HG02759 (cell line): ENCODE measurements around the gene DBH.

ENCODE experiments used
- ATAC-seq: cut with Tn5 transposase; IDR thresholded peaks from one replicate; pipeline ENCODE4 v1.9.1; 2021; ENCODE audit warnings: mild to moderate bottlenecking, moderate library complexity; ENCODE audit not compliant: unreplicated experiment

The DBH gene

GRCh38 chr9:133635533-133636531 lies at the start of gene DBH:
TSS of gene DBH (plus strand) at chr9:133636363. CDS start at chr9:133636372, 9 bp downstream.
- ATAC-seq: no peak

GRCh38 chr9:133587051-133587450 lies 49.1 kb upstream of the DBH start:
- no peak for ATAC-seq

- ATAC-seq: no peak
Observed at GRCh38 chr9:133587466-133587865, 48.7 kb upstream of the DBH start.

DNA sequence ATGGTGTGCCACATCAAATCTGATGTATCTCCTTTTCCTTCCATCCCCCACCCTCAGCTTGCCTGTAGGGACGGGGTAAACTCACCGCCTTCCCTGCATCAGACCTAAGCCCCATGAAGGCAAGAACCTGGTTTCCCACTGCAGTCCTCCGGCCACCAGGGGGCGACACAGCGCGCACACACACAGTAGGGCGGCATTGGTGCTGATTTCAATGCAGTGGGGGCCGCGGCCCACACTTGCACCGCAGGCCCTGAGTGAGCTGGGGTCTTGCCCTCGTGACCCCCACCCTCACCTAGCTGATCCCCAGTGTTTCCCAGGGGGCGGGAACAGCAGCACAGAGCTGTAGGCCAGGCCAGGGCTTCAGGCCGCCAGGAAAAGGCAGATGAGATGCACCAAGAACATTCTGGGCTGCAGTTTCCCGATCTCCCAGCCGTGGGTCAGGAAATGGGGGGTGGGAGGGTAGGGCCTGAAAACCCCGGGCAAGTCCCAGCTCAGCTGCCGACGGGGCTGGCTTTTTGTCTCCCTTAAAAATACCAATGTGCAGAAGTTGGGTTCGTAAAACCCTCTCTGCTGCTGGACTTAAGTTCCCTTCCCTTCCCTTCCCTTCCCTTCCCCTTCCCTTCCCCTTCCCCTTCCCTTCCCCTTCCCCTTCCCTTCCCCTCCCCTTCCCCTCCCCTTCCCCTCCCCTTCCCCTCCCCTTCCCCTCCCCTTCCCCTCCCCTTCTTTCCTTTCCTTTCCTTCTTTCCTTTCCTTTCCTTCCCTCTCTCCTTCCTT lies 46.5 kb upstream of the DBH start:
- ATAC-seq: no peak

DNA sequence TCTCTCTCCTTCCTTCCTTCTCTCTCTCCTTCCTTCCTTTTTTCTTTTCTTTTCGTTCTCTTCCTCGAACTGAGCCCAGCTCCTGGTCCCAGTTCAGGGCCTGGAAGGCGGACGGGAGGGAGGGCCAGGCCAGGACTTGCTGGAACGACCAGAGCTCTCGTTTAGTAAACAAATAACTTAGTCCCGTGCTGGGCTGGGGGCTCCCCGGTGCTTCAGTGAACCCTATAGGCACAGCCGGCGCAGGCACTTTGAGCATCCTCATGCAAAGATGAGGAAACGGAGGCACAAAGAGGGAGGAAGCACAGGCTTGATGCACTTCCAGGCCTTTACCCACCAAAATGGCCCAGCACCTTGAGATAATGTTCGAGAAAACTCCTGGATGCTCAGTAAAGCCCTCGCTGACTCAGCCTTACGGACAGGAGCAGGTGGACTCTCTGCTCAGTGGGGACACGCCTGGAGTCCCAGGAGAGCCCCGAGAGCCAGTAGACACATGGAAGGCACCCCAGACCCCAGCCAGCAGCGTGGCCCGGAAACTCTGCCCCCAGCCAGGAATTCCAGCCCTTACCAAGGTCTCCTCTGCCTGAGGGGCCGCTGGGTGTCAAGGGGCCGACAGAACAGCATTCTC lies 45.8 kb upstream of the DBH start:
- ATAC-seq: no peak

DNA sequence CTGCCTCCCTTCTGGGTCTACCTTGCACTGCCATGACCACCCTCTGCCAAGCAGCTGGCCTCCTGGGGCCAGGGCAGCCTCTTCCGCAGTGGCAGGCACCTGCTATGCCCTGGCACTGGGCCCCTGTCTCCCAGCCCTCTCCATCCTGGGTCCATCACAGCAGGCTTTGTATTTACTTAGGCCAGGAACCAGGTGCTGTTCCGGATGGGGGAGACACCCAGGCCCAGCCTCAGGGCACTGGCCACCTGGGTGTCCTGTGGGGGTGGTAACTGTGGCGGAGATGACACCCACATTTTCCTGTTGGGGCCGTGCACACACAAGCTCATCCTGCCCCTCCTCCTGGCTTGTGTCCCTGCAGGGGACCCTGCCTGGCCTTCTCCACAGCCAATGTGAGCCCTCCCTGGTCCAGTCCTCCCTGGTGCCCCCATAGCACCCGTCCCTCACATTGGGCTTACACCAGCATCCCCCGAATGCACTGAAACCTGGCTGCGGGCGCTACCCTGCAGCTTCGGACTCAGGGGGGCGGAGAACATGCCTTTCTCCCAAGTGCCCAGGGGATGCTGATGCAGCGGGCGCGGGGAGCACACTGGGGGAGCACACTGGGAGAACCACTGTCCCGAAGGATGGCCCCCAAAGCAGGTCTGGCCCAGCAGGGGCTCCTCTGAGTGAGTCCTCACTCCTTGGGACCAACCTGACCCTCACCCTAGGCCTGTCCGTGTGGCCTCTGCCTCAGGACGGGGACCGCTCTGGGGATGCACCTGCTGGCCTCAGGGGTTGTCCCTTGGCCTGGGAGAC lies 44.9 kb upstream of the DBH start:
- ATAC-seq: no peak

DNA sequence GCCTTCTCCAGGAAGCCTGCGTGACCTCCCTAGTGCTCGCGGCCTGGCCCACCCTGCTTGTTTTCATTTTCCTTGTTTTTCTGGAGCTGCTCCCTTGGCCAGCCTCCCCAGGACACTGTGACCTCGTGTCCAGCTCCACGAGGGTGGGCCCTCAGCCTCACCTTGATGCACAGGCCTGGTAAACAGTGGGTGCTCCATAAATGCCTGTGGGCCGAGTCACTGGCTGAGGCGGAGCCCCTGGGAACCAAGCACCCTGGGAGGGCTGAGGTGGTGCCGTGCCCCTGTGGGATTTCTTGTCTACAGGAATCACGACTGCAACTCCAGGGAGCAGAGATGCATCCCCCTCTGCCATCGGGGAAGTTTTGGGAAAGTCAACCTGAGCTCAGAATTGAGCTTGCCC lies 44.2 kb upstream of the DBH start:
- no peak for ATAC-seq

DNA sequence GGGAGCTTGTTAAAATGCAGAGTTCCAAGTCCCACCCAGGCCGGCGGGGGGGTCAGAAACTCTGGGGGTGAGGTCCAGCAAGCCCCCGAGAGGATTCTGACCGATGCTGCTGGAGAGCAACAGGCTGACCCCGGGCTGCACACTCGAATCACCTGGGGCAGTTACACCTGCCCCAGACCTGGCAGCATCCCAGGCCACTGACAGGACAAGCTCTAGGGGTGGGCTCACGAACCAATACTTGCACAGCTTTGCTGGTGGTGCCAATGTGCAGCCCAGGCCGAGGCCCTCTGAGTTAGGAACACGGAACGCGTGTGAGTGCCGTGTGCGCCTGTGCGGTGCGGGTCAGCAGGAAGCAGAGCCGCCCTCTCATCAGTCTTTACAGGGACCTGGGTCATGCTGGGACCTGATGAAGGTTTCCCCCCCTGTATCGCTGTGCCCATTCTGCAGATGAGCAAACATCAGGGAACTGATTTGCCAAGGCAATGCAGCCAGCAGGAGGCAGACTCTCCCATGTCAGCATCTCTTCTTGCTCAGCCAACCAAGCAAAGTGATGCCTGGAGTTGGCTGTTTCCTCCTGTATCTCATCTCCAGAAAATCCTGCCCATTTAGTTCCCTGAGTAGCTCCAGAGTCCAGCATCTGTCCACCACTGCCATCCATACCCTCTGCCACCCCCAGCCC lies 43.3 kb upstream of the DBH start:
- ATAC-seq: no peak

DNA sequence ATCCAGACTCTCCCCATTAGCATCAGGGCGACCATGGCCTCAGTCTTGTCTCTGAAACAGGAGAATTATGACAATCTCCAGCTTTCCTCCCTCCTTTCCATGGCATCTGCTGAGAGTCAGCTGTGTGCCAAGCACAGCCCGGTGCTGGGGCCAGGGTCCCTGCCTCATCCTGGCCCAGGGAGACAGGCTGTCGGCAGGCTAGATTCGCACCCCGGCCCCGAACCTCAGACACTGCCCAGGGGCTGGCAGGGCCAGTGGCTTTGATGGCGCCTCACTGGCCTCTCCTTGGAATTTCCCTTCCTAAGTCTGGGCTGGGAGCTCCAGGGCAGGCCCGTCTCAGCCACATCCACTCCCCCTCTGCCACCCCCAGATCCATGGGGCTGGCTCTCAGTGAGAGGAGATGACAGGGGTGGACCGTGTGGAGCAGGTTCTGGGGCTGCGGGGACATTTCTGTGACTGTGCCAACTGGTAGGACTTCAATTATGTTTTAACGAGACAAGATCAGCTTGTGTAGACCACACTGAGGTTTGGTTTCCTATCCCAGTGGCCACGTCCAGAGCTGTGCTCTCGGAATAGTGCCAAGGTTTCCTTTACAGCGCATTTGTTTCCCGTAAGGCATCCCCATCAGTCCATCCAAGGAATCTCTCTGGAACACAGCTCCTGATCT lies 42.4 kb upstream of the DBH start:
- ATAC-seq: no peak

- no peak for ATAC-seq
Observed at GRCh38 chr9:133594310-133594709, 41.9 kb upstream of the DBH start.

DNA sequence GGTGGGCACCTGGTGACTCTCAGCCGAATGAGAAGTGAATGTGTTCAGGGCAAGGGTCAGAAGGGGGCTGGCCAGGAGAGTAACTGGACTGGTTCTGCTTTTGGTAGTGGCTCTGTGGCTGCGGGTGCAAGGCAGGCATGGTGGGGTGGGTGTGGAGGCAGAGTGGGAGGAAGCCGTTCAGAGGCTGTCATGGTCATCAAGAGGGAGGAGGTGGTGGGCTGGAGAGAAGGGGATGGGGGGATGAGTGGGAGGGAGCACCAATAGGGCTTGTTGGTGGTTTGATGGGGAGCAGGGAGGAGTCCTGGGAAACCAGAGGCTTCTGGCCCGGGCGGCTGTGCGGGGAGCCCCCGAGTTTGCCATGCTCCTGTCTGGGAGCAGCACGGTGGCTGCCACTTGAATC lies 40.3 kb upstream of the DBH start:
- no peak for ATAC-seq

DNA sequence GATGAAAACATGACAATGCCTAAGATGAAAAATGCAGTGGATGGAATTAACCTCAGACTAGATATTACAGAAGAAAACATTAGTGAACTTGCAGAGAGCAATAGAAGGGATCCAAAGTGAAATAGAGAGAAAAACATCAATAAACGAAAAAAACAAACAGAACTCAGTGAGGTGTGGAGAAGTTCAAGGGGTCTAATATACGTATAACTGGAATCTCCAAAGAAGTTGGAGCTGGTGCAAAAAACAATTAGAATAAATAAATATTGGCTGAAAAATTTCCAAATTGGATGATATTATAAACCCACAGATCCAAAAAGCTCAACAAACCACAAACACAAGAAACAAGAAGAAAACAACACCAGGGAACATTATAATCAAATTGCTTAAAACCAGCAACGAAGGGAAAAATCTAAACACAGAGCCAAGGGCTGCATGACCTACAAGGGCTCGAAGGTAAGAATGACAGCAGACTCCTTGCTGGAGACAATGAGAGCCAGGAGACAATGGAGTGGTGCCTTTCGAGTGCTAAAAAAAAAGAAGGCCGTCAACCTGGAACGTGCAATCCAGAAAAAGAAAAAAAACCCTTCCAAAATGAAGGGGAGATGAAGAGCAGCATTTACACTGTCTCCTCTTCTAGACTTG lies 38.7 kb upstream of the DBH start:
- no peak for ATAC-seq

DNA sequence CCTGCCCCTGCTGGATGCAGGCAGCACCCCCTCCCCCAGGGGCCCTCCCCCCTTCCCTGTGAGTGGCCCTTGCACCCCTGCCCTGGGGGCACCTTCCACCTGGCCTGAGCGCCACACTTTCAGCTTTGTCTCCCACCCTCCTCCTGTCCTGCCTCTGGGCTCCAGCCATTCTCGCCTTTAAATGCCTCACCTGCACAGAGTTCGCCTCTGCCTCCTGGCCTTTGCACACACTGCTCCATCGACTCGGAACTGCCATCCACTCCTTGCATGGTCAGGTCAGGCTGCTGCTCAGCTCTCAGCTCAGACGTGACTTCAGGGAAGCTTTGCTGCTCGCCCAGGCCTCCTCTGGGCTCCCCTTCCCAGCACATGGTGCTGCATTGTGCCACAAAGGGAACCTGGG lies 37.2 kb upstream of the DBH start:
- no peak for ATAC-seq

DNA sequence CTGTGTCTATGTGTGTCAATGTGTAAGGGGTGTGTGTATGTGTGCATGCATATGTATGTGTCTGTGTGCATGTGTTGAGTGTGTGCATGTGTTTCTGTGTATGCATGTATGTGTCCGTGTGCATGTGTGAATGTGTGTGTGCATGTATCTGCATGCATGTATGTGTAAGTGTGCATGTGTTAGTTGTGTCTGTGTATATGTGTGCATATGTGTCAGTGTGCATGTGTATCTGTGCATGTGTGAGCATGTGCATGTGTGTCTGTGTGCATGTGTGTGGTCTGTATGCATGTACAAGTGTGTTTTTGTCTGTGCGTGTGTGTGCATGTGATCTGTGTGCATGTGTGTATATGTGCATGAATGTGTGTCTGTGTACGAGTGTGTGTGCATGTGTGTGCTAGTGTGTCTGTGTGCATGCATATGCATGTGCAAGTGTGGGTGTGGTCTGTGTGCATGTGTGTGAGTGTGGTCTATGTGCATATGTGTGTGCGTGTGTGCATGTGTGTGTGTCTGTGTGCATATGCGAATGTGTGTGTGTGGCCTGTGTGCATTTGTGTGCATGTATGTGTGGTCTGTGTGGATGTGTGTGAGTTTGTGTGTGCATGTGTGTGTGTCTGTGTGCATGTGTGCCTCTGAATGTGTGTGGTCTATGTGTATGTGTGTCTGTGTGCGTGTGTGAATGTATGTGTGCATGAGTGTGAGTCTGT lies 36.5 kb upstream of the DBH start:
- no peak for ATAC-seq

- ATAC-seq: no peak
Observed at GRCh38 chr9:133600739-133601138, 35.4 kb upstream of the DBH start.

DNA sequence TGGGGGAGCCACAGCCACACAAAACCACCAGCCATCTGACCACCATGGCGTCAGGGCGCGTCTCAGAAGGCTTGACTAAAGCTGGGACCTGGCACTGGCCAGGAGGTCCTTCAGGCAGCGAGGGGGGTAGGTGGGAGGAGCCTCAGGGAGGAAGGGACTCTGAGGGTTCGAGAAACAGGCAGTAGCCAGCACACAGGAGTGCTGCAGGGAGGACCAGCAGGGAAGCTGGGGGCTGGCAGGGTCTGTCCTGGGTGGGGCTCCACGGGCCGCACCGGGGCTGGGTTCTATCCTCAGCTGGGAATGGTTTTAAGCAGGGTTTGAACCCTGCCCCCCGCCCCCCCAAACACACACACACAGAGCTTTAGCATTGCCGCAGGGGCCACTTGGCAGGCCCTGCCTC lies 34.4 kb upstream of the DBH start:
- ATAC-seq: no peak

GRCh38 chr9:133602277-133602676 lies 33.9 kb upstream of the DBH start:
- ATAC-seq: no peak

DNA sequence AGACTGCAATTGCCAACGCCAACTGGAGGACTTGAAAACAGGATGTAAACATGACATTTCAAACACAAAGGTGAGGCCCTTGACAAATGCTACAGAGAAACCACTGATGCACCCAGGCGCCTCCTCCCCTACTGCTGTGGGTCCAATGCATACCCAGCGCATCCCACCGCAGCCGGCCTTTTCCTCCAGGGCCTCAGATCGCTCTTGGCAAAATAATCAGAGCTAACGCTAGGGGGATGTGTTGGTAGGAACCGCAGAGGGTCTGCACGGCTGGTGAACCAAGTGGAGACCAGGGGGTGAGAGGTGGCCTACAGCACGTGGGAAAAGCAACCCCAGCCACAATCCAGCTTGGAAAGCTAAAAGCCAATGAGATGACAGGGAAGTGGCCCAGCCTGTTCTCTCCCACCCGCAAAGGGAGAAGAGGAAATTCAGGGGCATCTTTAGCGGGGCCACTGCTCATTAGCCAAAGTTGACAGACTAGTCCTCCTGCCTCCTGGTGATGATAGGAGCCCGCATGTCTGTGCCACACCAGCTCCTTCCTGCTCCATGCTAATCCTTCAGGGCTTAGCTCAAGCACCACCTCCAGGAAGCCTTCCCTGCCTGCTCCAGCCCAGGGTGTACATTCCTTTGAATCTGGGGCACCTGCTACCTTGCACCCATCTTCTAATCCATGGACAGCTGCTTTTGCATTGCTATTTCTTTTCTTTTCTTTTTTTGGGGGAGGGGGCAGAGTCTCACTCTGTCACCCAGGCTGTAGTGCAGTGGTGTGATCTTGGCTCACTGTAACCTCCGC lies 32.8 kb upstream of the DBH start:
- no peak for ATAC-seq
